Central memory CD4-positive, alpha-beta T cell (primary cell): Measurements from ENCODE around the gene TFPI2.

Experiments
- DNase-seq: peaks from one replicate; pipeline ENCODE4 v3.0.0; 2022

The TFPI2 gene

DNA sequence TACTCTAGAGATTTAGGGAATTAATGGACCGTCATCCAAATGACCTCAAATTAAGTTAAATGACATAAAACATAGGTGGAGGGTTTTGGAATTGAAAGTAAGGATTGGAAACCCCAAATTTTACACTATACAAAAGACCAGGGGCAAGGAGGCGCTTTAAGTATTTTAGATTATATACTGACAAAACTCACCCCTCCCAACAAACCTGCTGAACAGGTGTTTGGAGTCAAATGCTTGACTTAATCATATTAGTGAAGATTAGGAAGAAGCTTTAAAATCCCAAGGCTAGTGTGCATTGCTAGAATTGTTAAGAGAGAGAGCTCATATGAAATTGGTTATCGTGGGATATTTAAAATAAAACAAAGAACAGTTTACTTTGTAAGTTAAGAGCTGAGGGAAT, 15.7 kb upstream of the TFPI2 start, which contains the start of gene GNGT1:
TSS of gene GNGT1 (plus strand) at position 301 of the 400 bp plus-strand sequence. CDS start 180 bp downstream, outside the sequence.
- DNase-seq = no peak

DNA sequence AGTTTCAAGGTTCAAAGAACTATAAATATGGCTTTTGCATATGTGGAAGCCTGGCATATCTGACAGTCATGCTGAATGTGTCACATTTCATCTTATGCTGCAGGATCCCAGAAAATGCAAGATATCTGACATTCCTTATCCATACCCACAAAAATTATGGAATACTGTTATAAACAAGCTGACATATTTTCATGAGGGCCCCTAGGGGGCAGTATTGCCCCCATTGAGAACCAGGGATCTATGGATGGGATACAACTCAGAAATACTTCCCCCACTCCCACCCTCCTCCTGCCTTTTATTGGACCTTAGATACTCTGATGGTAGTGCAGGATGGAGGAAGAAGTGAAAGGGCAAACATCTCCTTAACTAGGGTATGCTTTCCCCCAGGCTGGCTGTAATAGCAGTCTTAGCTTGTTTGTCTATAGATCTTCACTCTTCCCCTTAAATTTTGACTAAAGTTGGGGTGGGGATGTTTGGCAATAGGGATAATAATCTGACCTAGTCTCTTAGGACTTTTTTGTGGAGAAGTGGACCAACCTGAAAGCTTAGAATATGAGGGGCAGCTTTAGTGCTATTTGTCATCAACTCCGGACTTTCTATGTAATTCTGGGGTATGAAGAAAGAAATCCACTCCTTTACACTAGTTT, 12.3 kb upstream of the TFPI2 start:
- no peak for DNase-seq

DNA sequence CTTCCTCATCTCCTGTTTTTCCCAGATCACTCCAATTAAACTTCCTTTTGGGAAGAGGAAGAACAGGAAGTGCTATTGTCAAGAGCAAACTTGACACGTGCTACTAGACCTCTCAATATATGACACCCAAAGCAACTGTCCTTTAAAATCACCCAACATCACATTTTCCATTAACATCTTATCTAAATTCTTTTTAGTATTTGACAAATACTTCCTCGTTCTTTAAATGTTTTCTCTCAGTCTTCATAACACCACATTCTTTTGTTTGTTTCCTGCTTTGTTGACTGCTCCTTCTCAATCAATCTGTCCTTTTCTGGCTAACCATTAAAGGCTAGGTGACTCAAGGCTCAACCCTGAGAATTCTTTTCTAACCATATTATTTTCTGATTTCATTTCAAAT, 7.1 kb upstream of the TFPI2 start:
- no peak for DNase-seq

DNA sequence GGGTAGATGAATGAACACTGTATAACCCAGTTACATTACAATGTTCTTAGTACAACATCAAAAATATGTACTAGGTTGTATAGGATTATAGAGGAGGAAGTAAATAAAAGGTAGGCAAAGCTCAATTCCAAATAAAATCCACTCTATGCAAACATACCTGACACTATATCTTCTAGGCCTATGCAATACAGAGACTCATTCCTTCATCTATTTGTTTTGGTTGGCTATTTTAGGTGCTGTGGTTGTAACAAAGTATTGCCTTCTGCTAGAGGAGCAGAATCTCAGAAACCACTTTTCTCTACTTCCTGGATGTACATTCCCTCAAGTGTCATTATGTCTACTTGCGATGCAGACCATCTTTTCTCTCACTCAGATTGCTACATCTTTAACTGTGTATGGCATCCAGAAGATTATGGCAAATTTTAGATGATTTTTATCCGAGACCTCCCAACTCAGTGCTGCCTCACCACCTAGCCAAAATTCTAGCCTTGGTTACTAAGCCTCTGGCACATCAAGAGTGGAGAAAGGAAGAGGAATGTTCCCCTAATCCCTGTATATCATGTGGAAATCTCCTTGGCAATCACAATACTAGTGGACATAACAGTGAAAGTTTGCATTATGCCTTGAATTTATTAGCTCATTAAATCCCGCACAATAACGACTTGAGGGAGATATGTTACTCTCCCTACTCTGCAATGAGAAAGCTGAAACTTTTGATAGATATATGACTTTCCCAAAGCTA, 5.5 kb upstream of the TFPI2 start:
- no peak for DNase-seq

DNA sequence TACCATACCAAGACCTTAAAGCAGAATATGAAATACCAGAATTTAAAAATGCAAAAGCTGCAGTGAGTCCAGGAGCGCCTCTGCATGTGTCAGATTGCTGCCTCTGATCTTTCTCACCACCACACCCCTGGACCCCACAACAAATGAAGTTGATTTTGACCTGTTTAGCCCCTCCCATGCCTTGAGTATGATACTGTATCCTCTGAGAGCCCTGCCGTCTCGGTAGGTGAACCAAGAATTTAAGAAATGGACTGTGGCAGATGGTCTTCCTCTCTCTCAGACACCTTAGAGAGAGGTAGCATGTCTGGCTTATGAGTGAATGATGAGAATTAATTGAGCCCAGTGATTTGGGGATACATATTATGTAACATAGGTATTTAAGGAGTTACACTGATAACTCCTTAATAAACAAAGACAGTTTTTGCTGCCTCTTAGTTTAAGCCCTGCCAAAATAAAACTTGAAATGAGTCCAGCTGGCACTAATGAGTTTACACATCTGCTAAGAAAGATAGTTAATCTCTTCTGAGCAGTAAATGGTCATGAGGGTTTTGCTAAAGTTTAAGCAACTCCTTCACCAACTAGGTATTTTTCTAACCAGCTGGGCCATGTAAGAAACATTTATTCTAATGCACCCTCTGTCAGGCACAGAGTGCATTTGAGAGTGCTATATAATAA, 4.5 kb upstream of the TFPI2 start:
- no peak for DNase-seq

DNA sequence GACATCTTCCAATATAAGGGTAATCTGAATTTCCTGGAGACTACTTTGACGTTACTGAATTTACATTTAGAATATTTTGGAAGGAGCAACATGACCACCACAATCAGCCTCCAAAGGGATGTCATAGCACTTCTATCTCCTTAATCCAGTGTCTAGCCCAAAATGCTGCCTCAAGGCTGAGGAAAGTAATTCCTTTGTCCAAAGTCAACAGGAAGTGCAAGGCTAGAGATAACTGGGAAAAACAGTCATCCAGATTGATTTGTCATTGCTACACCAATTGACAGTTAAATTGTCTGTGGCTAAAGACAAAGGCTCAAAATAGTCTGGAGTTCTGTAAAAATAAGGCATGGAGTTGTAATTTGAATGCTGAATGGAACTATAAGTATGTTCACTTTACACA, 3.9 kb upstream of the TFPI2 start:
- no peak for DNase-seq

DNA sequence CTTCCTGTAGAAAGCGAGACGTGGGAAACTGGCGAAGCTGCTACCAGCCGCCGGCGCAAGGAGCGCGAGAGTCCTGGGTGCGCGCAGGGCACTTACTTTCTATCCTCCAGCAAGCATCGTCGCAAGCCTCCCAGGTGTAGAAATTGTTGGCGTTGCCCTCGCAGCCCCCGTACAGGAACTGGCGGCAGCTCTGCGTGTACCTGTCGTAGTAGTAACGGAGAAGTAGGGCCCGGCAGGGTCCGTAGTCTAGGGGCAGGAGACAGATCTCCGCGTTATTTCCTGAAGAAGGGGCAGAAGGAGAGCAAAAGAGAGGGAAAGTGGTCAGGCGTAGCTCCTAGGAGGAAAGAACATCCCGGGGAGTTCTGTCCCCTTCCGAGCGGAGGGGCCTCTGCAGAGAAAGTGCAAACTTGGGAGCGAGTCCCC, 501 bp downstream of the TFPI2 start:
- no peak for DNase-seq

DNA sequence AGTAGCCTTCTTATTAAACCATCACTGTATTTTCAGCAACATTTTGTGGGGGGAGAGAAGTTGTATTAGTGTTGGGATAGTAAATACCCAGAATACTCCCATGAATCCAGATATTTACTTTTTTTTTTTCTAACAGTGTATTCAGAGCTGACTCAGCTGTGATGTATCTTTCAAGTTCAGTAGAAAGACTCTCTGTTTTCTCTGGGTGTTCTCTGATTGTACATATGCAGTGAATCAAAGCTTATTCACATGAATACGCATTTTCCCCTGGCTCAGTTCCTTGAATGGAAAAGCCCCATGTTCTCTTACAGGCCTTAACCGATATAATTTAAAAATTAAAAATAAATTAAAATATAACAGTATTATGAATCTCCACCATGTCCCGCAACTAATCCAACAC, 1.3 kb downstream of the TFPI2 start:
- no peak for DNase-seq

DNA sequence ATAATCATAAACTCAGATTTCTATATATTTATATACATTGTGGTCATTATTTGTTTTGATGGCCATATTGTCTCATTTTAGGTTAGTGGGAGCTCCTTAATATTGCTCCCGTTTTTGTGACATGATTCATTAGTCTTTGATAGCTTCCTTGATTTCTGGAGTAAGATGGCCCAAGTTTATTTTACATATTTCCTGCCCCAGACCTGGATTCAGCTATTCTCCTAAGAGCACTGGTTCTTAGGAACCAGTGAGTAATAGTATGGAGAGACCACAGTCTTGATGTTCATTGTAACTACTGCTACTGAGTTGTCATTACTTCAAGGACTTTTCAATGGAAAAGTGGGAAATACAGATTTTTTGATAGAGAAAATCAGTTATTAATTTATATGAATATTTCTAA, 6.0 kb downstream of the TFPI2 start:
- DNase-seq = no peak

DNA sequence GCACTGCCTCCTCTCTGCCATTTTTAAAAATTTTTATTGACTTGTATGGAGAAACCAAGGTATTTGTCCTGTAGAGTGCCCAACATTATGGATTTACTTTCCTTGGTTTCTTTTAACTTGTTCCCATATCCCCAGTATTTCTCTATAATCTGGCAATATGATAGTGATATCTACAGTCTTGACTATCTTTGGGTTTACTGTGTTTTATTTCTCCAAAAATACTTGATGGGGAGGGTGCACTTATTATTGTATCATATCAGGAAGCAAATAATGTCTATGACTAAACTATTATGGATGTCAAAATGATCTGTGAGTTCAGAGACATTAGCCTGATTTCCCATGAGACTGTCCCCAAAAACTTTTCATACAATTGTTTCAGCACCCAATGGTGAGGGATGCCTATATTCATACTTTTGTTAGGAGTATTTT, 6.6 kb downstream of the TFPI2 start:
- no peak for DNase-seq

DNA sequence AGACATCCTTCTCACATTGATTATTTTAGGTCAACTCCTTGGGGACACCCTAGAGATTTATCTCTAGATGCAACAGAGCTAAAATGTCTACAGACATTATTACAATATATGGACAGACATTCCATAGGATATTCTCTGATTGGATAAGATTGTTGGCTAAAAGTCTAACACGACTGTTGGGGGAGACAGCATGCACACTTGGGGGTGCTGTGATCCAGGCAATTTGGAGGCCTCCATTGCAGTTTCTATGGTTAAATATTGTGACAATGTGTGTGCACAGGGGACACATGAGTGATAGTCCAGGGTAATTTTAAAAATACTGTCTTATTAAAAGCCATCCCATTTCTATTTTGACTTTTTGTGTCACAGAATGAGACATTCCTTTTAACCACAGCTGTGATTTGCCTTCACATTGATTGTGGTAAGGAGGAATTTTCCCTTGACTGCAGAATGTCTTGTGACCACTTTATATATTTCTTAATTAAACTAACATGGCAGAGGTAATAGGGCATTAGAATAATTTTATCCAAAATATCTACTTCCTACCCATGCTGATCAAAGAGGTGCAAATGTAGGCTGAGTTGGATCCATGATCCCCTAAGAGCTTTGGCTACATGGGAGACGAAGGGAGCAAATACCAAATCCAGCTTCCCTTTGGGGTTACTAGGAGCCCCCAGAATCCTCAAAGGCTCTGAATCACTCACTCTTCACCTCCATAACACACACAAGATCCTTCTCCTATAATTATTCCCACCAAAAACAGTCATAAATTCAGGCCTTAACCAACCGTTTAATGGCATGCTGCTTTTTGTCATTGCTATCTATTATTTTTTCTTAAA, 7.3 kb downstream of the TFPI2 start:
- DNase-seq = no peak

DNA sequence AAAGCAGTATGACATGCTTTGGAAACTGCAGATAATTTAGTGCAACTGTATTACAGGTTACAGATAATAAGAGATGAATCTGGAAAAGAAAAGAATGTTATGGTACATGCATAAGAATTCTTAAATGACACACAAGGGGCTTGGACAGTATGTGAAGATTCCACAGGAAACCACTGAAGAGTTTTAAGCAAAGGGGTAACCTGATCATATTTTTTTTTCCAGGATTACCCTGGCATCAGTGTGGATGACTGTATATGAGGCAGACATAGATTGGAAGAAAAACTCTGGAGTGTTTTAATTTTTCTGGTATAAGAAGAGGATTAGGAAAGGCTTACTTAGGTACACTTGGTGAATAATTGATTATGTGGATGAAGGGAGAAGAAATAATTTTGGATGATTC, 8.1 kb downstream of the TFPI2 start:
- no peak for DNase-seq

DNA sequence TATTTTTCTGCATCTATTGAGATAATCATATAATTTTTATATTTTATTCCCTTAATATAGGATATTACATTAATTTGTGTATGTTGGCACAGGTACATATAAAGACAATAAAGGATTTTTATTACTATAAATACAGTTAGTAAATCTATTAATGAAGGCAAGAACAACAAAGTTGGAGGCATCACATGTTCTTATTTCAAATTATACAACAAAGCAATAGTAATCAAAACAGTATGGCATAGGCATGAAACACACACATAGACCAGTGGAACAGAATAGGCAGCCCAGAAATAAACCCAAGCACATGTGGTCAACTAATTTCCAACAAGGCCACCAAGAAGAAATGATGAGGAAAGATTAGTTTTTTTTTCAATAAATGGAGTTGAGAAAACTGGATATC, 11.2 kb downstream of the TFPI2 start:
- no peak for DNase-seq

DNA sequence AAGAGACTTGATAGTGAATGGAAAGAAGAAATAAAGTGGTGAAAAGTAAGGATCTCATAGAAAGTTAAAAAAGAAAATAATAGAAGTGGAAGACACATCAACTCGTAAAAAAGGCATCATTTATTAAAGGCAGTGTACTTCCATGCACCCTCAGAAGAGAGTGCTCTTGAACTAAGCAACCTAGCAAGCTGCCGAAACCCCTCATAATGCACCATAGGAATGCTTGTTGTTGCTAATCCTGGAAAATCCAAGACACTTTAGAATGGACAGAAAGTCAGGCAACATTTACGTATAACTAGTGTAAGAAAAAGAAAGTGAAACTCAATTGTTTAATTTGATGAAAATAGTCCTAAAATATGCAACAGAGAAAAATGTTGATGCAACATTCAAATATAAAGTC, 12.8 kb downstream of the TFPI2 start:
- DNase-seq = no peak

DNA sequence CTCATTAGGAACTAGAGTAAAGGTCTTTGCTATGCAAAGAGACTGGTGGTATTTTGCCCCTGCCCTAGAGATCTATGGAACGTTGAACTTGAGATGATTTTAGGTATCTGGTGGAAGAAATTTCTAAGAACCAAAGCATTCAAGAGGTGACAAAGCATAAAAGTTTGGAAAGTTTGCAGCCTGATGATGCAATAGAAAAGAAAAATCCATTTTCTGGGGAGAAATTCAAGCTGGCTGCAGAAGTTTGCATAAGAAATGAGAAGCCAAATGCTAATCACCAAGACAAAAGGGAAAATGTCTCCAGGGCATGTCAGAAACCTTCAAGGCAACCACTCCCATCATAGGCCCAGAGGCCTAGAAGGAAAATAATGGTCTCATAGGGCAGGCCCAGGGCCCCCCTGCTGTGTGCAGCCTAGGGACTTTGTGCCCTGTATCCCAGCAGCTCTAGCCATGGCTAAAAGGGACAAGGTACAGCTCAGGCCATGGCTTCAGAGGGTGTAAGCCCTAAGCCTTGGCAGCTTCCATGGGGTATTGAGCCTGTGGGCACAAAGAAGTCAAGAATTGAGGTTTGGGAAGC, 16.5 kb downstream of the TFPI2 start:
- no peak for DNase-seq

DNA sequence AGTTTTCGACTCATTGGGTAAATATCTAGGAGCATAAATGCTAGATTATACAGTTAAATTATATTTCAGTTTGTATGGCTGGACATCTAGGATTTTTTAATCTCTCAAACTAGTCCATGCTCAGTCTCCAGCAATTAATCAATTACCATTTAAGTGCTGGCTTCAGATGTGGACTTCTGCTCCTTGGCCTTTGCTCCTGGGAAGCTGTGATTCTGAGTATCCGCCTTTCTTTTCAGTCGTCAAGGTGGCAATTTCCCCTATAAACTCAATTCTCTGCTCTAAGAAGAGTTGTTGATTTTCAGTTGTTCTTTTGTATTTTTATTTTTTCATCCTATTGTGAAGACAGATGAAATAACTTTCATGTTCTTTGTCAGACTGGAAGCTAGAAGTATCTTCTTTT, 23.7 kb downstream of the TFPI2 start:
- no peak for DNase-seq

DNA sequence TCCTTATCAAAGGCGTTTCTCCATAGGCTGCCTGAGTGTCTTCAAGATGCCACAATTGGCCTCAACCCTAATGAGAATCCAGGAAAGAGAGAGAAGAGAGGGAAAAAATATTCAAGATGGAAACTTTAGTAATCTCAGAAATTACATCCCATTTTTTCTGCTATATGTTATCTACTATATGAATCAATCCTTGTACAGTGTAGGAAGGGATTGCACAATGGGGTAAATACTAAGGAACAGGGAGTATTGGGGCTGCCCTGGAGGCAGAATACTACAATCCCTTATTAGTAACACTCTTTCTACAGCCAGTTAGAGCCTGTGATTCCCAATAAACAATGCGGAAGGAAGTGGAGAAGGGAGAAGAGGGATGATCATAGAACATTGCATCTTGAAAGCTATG, 27.9 kb downstream of the TFPI2 start:
- DNase-seq = no peak

DNA sequence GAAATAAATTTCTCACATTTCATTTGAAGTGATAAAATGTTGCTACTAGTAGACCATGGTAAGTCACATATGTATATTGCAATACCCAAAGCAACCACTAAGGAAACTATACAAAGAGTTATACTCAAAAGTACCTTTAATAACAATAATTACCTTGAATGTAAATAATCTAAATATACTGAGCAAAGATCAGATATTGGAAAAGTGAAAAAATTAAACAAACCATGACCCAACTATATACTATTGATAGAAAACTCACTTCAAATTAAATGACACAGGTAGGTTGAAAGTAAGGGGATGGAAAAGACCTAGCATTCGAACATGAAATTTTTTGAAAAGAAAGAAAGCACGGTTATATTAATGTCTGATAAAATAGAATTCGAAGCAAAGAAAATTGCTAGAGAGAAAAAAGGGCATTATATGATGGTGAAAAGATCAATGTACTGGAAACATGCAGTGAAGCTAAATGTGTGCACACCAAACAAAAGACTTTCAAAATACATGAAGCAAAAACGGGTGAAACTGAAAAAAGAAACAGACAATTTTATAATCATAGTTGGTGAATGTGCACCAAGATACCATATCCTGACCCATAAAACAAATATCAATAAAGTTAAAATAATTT, 29.1 kb downstream of the TFPI2 start:
- DNase-seq = no peak

DNA sequence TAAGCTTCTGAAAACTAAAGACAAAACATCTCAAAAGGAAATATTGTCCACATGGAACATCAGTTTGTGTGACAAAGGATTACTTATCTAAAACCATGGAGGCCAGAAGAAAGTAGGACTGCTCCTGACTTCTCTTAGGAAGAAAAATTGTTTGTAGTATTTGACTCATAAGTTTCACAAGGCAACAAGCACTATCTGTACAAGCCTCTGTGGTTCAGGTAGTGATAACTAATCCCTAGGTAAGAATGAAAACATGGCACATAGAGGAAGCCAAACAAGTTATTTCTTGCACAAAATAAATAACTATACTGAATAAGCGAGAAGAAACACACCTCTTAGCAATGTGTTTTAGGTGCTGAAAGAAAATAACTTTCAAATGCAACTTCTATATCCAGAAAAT, 30.3 kb downstream of the TFPI2 start:
- DNase-seq = no peak

DNA sequence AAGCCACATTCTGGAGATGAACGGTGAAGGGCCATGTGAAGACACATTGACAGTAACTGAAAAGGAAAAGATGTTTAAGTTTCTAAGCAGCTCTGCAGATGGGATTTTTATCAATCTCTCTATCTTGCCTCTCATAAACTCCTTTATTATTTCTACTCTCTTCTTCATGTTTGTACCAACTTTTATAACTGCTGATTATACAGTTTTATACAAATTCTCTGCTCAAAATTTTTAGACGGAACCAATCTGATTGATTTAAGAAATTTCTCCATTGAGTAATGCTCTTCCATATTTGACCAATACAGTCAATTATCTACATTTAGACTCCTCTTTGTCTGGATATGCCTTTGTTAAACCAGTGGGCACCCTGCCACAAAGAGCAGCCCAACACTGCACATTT, 31.7 kb downstream of the TFPI2 start:
- no peak for DNase-seq

DNA sequence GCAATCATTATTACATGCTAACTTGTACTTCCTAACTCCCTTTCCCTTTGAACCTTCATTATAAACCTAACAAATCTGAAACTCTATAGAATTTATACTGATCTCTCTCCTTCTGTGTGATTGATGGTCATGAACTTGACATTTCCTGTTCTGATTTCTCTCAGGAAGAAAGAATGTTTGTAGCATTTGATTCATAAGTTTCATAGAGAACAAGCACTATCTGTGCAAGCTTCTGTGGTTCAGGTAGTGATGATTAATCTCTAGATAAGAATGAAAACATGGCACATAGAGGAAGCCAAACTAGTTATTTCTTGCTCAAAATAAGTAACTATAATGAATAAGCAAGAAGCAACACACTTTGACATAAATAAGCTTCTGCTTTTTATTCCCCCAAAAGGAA, 34.2 kb downstream of the TFPI2 start:
- DNase-seq = no peak

DNA sequence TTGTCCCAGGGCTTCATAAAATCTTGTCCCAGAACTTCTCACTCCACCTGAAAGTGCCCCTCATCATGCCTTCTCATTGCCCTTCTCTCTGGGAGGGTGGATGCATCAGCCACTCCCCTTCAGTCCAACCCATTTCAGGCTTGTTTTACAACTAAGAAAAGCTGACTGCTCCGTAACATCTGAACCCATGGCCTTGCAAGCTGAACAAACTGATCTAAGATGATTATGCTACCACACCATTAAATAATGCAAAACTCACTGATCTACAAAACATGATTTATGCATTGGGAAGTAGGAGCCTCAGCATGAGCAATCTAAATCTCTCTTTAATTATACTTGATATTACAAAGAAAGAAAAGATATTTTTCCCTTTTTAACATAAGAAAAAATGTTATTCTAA, 34.8 kb downstream of the TFPI2 start:
- no peak for DNase-seq
